CD4-positive, alpha-beta T cell treated with Interleukin-1 beta for 1 hour (primary cell): Measurements from ENCODE around the gene BMS1.
"Not testable (repeated sequence)": the region's sequence is repeated elsewhere in the genome, so short reads cannot be mapped to it uniquely, and the experiment has no call there.

Source experiments
- DNase-seq, 2 donors: peaks; one replicate each; pipeline ENCODE4 v3.0.0-alpha.2; 2020 to 2022

Gene BMS1, protein sequence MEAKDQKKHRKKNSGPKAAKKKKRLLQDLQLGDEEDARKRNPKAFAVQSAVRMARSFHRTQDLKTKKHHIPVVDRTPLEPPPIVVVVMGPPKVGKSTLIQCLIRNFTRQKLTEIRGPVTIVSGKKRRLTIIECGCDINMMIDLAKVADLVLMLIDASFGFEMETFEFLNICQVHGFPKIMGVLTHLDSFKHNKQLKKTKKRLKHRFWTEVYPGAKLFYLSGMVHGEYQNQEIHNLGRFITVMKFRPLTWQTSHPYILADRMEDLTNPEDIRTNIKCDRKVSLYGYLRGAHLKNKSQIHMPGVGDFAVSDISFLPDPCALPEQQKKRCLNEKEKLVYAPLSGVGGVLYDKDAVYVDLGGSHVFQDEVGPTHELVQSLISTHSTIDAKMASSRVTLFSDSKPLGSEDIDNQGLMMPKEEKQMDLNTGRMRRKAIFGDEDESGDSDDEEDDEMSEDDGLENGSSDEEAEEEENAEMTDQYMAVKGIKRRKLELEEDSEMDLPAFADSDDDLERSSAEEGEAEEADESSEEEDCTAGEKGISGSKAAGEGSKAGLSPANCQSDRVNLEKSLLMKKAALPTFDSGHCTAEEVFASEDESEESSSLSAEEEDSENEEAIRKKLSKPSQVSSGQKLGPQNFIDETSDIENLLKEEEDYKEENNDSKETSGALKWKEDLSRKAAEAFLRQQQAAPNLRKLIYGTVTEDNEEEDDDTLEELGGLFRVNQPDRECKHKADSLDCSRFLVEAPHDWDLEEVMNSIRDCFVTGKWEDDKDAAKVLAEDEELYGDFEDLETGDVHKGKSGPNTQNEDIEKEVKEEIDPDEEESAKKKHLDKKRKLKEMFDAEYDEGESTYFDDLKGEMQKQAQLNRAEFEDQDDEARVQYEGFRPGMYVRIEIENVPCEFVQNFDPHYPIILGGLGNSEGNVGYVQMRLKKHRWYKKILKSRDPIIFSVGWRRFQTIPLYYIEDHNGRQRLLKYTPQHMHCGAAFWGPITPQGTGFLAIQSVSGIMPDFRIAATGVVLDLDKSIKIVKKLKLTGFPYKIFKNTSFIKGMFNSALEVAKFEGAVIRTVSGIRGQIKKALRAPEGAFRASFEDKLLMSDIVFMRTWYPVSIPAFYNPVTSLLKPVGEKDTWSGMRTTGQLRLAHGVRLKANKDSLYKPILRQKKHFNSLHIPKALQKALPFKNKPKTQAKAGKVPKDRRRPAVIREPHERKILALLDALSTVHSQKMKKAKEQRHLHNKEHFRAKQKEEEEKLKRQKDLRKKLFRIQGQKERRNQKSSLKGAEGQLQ

DNA sequence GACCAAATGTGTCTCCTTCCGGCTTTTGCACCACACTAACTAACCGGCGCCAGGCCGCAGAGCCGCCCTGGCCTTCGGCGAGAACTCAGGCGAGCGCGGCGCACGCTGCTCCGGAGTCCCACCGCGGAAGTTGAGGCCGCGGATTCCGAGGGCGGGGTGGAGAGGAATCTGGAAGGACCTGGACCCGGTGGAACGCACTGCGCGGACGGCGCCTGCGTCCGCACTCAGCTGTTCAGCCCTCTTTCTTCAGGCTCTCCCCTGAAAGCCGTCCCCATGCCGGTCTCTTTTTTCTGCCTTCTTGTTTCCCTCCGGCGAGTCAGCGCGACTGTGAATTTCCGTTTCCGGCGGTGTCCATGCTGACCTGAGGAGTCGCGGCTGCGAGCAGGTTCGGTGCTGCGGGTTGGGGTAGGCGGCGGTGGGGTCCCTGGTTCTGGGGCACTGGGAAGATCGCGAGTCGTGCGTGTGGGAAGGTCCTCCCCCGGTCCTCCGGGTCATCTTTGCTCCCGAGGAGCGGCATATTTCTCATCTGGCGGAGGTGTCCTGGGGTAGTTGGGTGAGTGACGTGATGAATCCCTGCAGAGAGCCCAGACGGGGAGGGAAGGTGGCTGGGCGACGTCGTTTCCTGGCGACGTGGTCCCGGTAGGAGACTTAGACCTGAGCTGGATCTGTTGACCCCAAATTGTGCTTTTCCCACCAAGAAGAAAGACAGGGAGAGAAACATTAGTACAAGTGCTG, at the start of gene BMS1:
Gene BMS1, plus strand, starts transcription at position 350 of the 735 bp plus-strand sequence. CDS start 1,600 bp downstream, outside the sequence.
- peak; percentile 86 to 91 for DNase-seq

DNA sequence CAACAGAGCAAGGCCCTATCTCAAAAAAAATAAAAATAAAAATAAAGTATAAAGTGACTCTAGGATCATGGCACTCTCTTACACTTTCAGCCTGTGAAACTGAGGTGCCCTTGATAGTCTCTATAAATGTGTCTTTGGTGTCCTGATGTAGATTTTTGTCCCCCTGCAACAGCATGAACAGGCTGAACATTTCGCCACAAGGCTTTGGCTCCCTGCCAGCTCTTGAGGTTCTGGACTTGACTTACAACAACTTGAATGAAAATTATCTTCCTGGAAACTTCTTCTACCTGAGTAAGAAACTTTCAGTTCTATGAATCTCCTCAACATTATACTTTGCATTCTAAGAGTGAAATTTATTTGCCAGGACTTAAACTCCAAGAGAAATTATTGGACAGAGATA, 48.1 kb upstream of the BMS1 start:
- DNase-seq = no peak

DNA sequence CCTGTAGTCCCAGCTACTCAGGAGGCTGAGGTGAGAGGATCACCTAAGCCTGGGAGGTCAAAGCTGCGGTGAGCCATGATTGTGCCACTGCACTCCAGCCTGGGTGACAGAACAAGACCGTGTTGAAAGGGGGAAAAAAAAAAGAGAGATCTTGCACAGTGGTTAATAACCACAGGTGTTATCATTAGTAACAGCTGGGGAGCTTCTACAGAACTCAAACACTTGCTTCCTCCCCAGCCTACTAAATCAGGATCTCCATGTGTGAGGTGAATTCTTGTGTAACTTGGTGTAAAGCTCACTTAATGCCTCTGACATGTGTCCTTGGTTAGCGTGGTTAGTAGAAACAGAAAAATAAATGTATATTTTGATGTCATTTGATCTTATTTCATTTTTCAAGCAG, 43.9 kb upstream of the BMS1 start:
- no peak for DNase-seq

DNA sequence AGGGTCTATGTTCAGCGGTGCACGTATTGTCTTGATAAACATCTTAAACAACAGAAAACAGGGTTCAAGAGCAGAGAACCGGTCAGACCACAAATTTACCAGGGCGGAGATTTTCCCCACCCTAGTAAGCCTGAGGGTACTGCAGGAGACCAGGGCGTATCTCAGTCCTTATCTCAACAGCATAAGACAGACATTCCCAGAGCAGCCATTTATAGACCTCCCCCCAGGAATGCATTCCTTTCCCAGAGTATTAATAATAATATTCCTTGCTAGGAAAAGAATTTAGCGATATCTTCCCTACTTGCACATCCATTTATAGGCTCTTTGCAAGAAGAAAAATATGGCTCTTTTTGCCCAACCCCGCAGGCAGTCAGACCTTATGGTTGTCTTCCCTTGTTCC, 41.1 kb upstream of the BMS1 start:
- DNase-seq = not testable (repeated sequence)

DNA sequence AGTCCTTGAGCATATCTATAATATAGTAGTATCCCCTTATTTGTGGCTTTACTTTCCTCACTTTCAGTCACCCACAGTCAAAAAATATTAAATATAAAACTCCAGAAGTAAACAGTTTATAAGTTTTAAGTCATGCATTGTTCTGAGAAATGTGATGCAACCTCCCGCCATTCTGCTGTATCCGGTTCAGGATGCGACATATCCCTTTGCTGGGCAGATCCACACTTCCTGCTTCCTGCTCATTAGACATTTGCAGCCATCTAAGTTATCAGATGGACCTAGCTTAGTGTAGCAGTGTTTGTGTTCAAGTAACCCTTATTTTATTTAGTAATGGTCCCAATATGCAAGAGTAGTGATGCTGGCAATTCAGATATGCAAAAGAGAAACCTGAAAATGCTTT, 38.9 kb upstream of the BMS1 start:
- no peak for DNase-seq

DNA sequence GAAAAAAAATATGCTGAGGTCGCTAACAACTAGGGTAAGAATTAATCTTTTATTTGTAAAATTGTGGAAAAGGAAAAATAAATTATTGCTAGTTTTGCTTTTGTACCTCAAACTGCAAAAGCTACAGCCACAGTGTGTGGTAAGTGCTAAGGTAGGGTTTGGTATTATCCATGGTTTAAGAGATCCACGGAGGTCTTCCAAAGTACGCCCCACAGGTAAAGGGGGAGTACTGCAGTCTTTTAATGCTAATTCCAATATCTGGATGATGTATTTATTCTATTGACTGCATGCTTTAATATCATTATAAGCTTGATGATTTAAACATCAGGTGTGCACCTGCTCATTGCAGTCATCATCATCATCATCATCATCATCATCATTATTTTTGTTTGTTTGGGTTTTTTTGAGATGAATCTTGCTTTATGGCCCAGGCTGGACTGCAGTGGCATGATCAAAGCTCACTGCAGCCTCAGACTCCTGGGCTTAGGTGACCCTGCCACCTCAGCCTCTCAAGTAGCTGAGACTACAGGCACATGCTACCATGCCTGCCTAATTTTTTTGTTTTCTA, 38.4 kb upstream of the BMS1 start:
- DNase-seq = no peak

DNA sequence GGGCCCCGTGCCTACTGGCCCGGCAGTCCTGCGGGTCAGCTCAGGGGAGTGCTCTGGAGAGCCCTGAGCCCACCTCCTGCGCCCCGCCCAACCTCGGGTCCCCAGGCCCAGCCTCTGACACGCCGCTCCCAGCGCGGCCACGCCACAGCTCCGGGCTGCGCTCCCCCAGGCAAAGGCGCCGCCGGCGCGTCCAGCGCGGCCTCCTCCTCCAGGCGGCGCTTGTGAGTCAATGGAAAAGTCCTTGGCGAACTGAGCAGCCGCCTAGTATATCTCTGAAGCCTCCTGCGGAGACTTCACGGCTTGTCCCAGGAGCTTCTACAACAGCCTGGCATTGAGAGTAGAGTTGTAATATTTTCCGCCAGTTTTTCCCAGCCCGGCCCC, 29.5 kb upstream of the BMS1 start:
- DNase-seq = peak; percentile 39 to 64

DNA sequence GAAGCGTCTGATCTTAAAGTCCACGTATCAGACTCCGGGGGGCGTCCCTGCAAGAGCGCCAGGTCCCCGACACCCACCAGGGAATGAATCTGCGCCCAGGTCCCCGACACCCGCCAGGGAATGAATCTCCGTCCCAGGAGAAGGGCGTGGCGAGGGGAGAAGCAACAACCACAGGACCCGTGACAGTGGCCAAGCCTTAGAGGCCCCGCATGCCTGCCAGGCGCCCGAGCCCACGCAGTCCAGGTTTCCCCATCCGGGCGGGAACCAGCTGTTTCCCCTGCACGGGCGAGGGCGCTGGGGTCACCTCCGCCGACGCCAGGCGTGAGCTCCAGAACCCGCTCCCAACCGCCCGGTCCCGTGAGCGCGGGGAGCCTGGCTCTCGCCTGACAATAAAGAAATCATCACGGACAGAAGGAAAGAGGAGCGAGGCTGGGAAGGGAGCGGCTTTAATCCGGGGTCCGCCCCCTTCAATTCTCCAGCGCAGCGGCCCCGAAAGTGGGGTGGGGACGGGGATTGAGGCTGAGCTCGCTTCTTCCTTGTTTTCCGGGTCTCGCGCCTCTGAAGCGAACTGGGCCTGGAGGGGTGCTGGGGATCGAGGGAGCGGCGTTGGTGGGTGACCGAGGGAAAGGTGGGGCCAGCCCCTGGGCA, 29.0 kb upstream of the BMS1 start:
- no peak for DNase-seq

DNA sequence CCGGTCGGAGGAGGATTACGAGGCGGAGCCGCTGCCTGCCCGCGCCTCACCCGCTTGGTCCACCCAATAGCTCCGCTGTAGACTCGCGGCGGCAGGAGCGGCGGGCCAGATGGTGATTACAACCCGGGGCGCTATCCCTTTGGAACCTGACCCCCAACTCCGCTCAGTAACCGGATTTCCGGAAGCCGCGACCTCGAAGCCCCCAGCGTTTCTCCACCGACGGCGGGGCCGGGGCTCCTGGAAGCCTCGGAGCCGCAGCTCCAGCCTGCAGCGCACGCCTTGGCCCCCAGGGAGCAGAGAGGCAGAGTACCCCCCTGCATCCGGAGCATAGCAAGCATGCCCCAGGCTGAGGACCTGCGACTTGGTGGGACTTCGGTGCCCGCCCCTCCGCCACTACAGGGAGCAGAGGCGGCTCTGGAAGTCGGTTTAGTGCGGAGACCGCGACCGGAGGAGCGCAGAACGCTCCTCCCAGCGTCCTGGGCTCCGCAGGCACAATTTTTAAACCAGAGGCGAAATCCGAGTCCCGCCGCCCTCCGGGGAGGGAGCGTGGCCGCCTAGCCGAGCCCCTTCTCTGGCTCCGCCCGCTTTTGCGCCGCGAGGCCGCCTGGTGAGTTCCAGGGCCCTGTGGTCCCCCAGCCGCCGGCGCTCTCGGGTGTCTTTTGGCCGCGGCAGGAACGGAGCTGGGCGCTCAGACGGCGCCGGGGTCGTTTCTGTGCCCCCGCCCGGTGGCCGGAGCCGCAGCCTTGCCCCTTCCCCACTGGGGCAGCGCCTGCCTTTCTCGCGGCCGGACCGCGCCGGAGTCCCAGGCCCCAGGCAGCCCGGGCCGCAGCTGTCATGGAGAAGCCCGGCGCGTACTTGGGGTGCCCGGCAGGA, 28.2 kb upstream of the BMS1 start:
- DNase-seq = peak; percentile 10 to 11

DNA sequence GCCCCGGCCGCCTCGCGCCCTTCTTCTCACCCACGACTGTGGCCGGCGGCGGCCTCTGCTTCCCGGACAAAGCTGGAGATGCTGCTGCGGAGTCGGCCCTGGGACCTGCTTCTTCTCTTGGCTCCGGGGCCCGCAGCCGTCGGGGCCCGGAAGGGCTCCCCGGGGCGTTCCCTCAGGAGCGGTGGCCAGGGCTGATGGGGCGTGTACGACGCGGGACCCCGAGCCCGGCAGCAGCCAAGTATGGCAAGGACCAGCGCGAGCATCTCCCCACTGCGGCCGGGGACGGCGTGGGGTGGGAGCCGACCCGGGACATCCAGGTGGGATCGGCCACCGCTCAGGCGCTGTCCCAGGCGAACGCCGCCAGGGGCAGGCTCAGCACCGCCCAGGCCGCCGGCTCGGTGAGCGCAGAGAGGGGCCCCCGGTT, 27.6 kb upstream of the BMS1 start:
- no peak for DNase-seq

DNA sequence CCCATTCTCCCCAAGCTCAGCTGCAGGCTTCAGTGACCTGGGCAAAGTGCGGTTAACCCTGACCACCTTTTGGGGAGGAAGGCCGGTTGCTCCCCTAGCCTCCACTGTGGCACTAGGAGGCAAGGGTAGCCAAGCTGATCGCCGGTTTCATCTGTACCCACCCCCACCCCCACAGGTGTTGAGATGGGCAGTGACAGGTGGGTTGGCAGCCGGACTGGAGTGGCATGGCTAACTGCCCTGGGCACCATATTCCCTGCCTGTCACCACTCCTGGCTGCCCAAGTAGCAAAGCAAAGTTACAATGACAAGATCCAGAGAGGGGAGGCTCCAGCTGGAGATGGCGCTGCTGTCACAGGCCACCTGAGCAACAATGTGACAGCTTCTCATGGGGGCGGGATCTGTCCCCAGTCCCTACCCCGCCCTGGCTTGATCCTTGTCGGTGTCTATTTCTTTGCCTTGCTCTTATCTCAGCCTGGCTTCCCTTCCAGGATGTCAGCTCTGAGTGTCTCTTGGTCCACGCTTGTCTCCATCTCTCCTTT, 27.0 kb upstream of the BMS1 start:
- DNase-seq = no peak

DNA sequence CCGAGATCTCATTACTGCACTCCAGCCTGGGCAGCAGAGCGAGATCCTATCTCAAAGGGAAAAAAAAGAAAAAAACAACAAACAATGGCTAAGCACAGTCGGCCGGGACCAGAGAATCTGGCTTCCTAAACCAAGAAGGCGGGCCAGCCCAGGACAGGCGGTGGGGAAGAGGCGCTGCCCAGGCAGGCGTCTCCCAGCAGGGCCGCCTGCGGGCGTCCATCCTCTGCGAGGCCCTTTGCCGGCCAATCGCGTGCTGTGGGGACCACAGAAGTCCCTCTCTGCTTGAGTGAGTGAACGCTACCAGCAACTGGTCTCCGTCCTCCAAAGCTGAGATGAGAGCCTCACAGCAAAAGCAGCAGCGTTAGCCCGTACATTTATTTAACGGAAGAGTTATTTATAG, 14.7 kb upstream of the BMS1 start:
- DNase-seq = no peak

DNA sequence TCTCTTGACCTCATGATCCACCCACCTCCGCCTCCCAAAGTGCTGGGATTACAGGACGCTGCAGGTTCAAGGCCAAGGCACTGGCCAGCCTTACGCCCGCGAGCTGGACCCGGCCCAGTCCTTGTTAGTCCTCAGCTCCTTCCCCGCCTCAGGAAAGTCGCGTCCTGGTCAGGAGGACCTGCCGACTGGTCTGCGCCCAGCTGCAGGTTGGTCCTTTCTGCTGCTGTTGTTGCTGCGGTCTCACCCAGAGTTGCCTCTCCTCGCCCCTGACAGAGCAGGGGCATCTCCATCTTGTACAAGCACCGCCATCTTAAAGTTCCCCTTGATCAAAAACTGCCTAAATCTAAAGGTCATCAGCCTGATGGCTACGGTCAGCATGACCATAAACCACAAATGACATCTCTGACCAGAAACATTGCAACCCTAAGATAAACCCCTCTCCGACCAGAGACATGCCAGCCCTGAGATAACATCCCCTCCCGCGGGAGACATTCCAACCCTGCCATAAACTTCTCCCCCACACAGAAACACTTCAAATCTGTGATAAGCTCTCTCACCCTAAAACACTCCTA, 13.9 kb upstream of the BMS1 start:
- no peak for DNase-seq

DNA sequence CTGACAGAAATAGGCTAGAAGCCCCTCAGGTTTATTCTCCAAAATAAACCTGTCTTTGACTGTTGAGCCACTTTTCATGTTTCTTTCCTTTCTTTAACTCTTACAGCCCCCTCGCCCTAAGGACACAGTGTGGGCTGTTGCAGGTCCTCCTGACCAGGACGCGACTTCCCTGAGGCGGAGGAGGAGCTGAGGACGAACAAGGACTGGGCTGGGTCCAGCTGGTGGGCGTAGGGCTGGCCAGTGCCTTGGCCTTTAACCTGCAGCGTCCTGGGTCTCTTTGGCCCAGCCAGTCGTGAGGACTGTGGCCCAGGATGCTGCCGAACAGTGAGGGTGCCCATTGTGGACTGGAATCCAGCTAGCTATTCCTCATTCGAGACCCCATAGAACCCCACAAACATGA, 13.4 kb upstream of the BMS1 start:
- no peak for DNase-seq

DNA sequence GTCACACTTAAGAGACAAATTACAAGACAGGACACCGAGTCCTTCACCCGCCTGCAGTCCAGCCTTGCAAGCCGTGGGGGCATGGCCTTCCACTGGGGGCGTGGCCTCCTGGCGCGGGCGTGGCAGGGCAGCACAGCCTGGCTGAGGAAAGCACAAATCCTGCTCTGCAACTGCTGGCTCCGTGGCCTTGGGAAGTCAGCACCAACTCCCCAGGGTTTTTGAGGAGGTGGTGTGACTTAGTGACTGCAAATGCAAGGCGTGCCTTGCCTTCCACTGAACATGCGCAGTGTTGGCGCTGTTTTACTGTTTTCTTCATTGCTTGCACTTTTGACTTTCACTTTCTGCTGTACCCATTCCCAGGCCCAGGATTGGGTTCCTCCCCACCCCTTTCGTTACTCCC, 12.9 kb upstream of the BMS1 start:
- DNase-seq = no peak

DNA sequence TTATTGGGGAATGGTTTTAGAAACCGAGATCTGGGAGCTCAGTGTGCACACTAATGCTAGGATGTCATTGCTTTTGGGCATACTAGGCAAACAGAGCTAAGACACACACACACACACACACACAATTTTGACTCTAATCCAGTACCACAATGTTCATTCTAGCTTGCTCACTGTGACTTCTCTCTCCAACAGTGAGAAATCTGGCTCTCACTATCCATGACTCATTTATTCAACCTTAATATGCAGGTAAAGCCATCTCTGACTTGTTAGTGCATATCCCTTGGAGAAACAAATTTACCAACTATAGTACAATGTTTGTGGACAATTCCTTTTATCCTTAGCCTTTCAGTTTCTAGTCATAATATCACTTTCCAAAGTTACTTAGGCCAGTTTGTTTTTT, 5.9 kb upstream of the BMS1 start:
- DNase-seq = no peak

DNA sequence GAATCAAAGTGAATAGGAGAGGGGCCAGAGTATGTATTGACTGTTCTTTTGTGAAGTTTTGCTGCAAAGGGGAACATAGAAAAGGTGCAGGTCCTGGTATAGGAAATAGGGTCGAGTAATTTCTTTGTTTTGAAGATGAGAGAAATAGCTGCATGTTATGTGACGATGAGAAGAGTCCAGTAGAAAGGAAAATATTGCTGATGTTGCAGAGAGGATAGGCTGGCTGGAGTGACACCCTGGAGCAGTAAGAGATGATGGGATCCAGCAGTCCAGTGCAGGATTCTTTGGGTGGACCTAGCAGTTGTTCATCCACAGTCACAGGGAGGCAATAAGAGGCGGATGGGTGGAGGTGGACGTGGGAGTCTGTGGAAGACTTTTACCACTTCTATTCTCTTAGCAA, 2.1 kb upstream of the BMS1 start:
- DNase-seq = no peak

DNA sequence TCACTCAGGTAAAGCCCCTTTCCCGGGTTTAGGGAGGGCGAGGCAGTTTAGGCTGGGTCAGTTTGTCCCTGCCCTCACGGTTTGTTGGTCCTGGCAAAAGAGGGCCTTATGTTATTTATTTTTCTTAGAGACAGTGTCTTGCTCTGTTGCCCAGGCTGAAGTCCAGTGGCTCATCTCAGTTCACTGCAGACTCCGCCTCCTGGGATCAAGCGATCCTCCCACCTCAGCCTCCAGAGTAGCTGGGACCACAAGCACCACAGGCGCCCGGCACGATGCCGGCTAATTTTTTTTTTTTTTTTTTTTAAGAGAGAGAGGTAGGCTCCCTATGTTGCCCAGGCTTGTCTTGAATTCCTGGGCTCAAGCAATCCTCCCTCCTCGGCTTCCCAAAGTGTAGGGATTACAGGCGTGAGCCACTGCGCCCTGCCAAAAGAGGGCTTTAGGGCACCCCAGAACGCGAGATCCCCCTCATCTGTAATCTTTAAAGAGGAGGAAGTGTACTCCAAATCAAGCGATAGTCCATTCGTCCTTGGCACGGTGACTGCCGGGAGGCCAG, 626 bp upstream of the BMS1 start:
- DNase-seq = peak in 1 of 2 donors; percentile 1

DNA sequence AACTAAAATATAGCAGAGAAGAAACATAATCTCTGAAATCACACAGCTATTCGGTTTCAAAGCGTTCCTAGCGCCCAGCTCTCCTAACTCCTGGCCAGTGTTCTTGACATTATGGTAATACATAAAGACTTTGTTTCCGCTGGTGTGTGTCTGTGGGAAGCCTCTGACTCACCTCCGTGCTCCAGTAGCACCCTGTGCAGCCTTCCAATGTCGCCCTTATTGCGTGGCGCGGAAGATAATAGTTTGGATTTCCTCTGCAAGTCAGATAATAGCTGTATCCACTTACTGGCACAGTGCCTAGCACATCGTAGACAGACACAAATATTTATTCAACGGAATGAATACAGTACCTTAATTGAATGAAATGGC, 570 bp downstream of the BMS1 start:
- peak in 1 of 2 donors; percentile 11 for DNase-seq

DNA sequence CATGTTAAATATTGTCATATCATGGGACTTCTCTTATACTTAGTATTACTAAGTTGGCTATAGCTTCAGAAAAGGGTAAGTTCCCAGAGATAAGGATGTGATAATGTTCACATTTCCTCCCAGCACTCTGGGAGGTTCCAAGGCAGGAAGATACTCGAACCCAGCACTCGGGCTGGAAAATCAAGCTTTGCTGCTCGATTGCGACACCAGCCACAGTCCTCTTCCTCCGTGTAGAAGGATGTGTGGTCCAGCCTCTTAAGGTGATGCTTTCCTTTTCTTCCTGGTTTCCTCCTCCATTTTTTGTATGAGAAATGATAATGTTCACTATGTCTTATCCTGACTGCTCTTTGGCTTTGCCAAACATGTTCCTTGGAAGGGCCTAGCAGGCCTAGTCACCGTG, 3.2 kb downstream of the BMS1 start:
- DNase-seq = no peak
